HUES6 (cell line): ENCODE data around the gene DENND5B.
A peak's percentile ranks its signal among the peaks of the same experiment; 100 is the strongest.

Source experiments
- H3K27ac ChIP-seq: 2 replicates; pipeline ENCODE4 v1.7.0; 2013; ENCODE audit warnings: low read depth, mild to moderate bottlenecking, low read length, inconsistent platforms
- H3K27me3 ChIP-seq: 2 replicates; pipeline ENCODE4 v1.6.1; 2013; ENCODE audit warnings: low read length; ENCODE audit not compliant: control insufficient read depth, insufficient read depth
- H3K36me3 ChIP-seq: 2 replicates; pipeline ENCODE4 v1.6.1; 2013; ENCODE audit warnings: low read length; ENCODE audit not compliant: control insufficient read depth, insufficient read depth
- H3K4me1 ChIP-seq: 2 replicates; pipeline ENCODE4 v1.6.1; 2013; ENCODE audit warnings: low read length; ENCODE audit not compliant: control insufficient read depth, insufficient read depth
- H3K4me3 ChIP-seq: 2 replicates; pipeline ENCODE4 v1.5.1; 2013; ENCODE audit warnings: low read depth, low read length
- H3K9ac ChIP-seq: one replicate; pipeline ENCODE4 v1.6.1; 2013; ENCODE audit warnings: mild to moderate bottlenecking, low read length
- H3K9me3 ChIP-seq: 2 replicates; pipeline ENCODE4 v1.6.1; 2013; ENCODE audit warnings: low read depth, low read length; ENCODE audit not compliant: control insufficient read depth, insufficient read depth

Gene DENND5B

DNA sequence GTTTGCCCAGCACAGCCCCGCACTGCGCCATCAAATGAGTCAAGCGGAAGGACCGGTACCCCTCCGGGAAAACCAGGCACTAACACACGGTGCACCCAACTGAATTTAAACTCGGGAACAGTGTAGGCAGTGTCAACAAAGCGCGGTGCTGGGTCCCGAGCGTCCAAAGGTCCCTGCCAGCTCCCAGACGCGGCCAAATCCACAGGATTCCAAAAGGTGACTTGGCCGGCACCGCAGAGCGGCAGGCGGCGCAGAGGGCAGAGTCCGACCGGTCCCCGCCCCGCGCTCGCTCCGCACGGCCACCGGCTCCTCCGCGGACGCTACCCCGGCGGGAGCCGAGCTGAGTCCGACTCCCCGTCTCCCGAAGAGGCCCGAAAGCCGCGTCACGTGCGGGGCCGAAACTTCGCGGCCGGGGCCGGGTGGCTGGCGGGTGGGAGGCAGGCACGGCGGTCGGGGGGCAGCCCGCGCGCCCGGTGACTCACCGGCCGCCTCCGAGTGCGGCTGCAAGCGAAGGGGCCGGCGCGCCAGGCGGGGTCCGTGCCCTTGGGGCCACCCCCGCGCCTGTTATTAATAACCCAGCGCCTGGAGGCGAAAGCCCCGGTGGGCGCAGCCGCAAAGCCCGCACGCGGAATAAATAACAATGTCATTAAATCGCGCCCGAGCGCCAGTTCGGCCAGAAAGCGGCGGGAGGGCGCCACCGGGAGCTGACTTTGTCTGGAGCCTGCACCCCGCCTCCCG lies 863 bp downstream of the DENND5B start:
- Histone ChIP-seq H3K27me3 (peaks cover 7% of the 10 kb centered on the region), H3K4me1 (peaks cover 9% of the 10 kb centered on the region), H3K36me3 (no peaks in the 10 kb centered on the region), H3K4me3 (peak overlapping the region; percentile 90), H3K9me3 (no peaks in the 10 kb centered on the region), H3K27ac (peak overlapping the region; percentile 66; the same call in 1 of the 2 replicates), H3K9ac (peak overlapping the region; percentile 83)

DNA sequence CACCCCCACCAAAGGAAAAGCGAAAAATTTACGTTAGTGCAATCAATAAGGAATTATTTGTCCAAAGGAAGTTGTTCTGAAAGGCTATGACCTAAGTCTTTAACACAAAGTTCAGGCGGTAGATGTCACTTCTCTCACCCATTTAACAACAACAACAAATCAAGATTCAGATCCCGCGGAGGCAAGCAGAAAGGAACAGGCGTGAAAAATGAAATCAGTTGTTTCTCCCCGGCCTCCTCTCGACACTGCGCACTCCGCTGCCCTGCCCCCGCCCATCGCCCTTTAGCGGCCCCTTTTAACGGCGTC lies 1.4 kb downstream of the DENND5B start:
- Histone ChIP-seq H3K4me1 (peaks cover 12% of the 10 kb centered on the region), H3K9me3 (no peaks in the 10 kb centered on the region), H3K27ac (no peak overlapping the region; the same call in 1 of the 2 replicates), H3K36me3 (no peaks in the 10 kb centered on the region), H3K27me3 (peaks cover 7% of the 10 kb centered on the region), H3K9ac (peak overlapping the region; percentile 83), H3K4me3 (peak overlapping the region; percentile 90)

DNA sequence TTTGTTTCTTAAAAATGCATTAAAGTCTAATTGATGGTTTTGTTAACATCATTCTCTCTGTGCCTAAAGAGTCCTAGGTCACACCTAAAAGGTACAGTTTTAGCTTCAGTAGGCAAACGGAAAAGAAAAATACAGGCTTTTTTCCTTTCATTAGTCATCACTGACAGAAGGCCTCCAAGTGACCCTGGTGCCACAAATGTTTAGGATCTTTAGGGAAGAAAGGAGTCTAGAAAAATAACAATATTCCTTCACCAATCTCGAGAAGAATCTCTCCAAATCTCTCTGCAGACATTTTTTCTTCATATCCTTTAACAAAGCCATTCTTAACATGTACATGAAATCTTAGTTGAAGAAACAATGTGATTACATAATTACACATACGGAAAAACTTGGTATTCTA lies 2.0 kb downstream of the DENND5B start:
- H3K27ac ChIP-seq = no peak overlapping the region
- H3K4me1 ChIP-seq = peaks cover 12% of the 10 kb centered on the region
- H3K36me3 ChIP-seq = no peaks in the 10 kb centered on the region
- no peak overlapping the region for H3K9ac ChIP-seq
- peaks cover 7% of the 10 kb centered on the region for H3K27me3 ChIP-seq
- no peaks in the 10 kb centered on the region for H3K9me3 ChIP-seq
- peak overlapping the region; percentile 90 for H3K4me3 ChIP-seq

DNA sequence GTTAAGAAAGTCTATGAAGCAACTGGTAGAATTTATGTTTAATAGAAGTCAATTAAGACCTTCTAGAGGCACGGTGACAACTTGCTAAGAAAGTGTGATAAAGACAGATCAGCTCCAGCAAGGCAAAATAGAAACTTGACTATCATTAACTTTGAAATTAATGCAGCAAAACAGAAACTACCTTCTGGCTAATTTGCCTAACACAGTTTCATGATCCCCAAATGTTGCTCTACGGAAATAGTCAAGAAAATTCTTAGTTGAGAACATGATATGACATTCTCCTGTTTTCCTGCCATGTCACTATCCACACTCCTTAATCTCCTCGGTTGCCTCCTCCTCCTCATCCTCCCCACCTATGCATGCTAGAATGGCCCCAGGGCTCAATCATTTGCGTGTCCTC lies 4.2 kb downstream of the DENND5B start:
- Histone ChIP-seq H3K27ac (no peak overlapping the region), H3K9me3 (no peaks in the 10 kb centered on the region), H3K4me1 (peaks cover 12% of the 10 kb centered on the region), H3K9ac (no peak overlapping the region), H3K36me3 (no peaks in the 10 kb centered on the region), H3K27me3 (peaks cover 6% of the 10 kb centered on the region), H3K4me3 (no peak overlapping the region)

- Histone ChIP-seq H3K27ac (no peak overlapping the region), H3K27me3 (no peaks in the 10 kb centered on the region), H3K36me3 (no peaks in the 10 kb centered on the region), H3K9ac (no peak overlapping the region), H3K4me3 (no peak overlapping the region), H3K4me1 (peaks cover 7% of the 10 kb centered on the region), H3K9me3 (no peaks in the 10 kb centered on the region)
These were observed 5.0 kb downstream of the DENND5B start for GRCh38 chr12:31585895-31586294.

DNA sequence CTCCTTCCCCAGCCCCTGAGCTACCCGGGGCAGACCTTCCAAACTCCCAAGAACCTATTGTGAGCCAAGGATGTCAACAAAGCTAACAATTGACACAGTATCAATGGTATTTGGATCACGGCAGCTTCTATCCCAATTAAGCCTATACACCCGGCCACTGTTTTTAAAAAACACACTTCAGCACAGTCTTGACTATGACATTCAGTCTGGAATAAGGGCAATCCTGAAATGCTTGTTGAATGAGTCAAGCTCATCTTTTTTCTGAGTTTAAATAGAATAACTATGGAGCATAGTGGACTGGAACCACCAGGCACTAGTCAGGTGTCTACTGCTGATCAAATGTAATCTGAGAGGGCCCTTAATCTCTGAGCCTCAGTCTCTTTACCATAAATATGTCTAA lies 5.7 kb downstream of the DENND5B start:
- no peaks in the 10 kb centered on the region for H3K9me3 ChIP-seq
- H3K27ac ChIP-seq = no peak overlapping the region
- no peaks in the 10 kb centered on the region for H3K27me3 ChIP-seq
- no peak overlapping the region for H3K9ac ChIP-seq
- H3K4me1 ChIP-seq = peaks cover 7% of the 10 kb centered on the region
- no peaks in the 10 kb centered on the region for H3K36me3 ChIP-seq
- no peak overlapping the region for H3K4me3 ChIP-seq

- Histone ChIP-seq H3K27ac (no peak overlapping the region), H3K36me3 (no peaks in the 10 kb centered on the region), H3K9me3 (no peaks in the 10 kb centered on the region), H3K4me3 (no peak overlapping the region), H3K9ac (no peak overlapping the region), H3K4me1 (peaks cover 7% of the 10 kb centered on the region), H3K27me3 (no peaks in the 10 kb centered on the region)
These were observed 6.2 kb downstream of the DENND5B start for GRCh38 chr12:31584782-31585181.

- no peaks in the 10 kb centered on the region for H3K9me3 ChIP-seq
- no peak overlapping the region for H3K4me3 ChIP-seq
- no peak overlapping the region for H3K27ac ChIP-seq
- H3K9ac ChIP-seq = no peak overlapping the region
- H3K4me1 ChIP-seq = peaks cover 7% of the 10 kb centered on the region
- H3K27me3 ChIP-seq = no peaks in the 10 kb centered on the region
- H3K36me3 ChIP-seq = no peaks in the 10 kb centered on the region
These were observed 7.1 kb downstream of the DENND5B start for GRCh38 chr12:31583878-31584277.

GRCh38 chr12:31582155-31582554 lies 8.8 kb downstream of the DENND5B start:
- H3K4me1 ChIP-seq = peaks cover 7% of the 10 kb centered on the region
- H3K27ac ChIP-seq = no peak overlapping the region
- no peaks in the 10 kb centered on the region for H3K9me3 ChIP-seq
- H3K9ac ChIP-seq = no peak overlapping the region
- no peak overlapping the region for H3K4me3 ChIP-seq
- H3K27me3 ChIP-seq = no peaks in the 10 kb centered on the region
- H3K36me3 ChIP-seq = no peaks in the 10 kb centered on the region

GRCh38 chr12:31578632-31579031 lies 12.3 kb downstream of the DENND5B start:
- Histone ChIP-seq H3K4me1 (peaks cover 10% of the 10 kb centered on the region), H3K9me3 (no peaks in the 10 kb centered on the region), H3K27me3 (no peaks in the 10 kb centered on the region), H3K27ac (no peak overlapping the region), H3K4me3 (no peak overlapping the region), H3K9ac (no peak overlapping the region), H3K36me3 (no peaks in the 10 kb centered on the region)

GRCh38 chr12:31574803-31575575 lies 15.9 kb downstream of the DENND5B start:
- Histone ChIP-seq H3K4me3 (no peak overlapping the region), H3K4me1 (peaks cover 21% of the 10 kb centered on the region), H3K36me3 (no peaks in the 10 kb centered on the region), H3K9me3 (no peaks in the 10 kb centered on the region), H3K27ac (no peak overlapping the region), H3K9ac (no peak overlapping the region), H3K27me3 (no peaks in the 10 kb centered on the region)
